HCT116 (cell line): ENCODE results near the gene STIM1. TPM values are rescaled to one million over a fixed set of nuclear protein-coding genes. Genes with fewer than 3 reads are reported as not detected.

Source experiments
- ATAC-seq: fragments of 200-7000 bp; cut with Tn5 transposase; 2 replicates; pipeline ENCODE4 v1.9.1; 2020; ENCODE audit warnings: mild to moderate bottlenecking, moderate library complexity
- BruUV-seq: library from RNA; stranded (reverse); fragments of 400-500 nt; replicated peaks from 2 replicates; lab custom pipeline; 2021; lab: Mats Ljungman, UMichigan
- CTCF ChIA-PET: fragments of 300-600 bp; sonication (Branson Sonifier 250); formaldehyde crosslinking; loops from one replicate; lab custom pipeline; 2021; ENCODE audit warnings: antibody characterized with exemption; lab: Charles Lee
- POLR2A ChIA-PET: fragments of 300-600, 350-600 bp; sonication (Branson Sonifier 250); formaldehyde crosslinking; loops from one replicate; lab custom pipeline; 2021; ENCODE audit warnings: antibody characterized with exemption; lab: Charles Lee
- RAD21 ChIA-PET, 2 experiments: fragments of 300-600 bp; sonication (Branson Sonifier 250); formaldehyde crosslinking; loops; one replicate each; lab custom pipeline; 2023; ENCODE audit warnings: low total read pairs in 2 of 2; ENCODE audit not compliant: uncharacterized antibody in 2 of 2, unreplicated experiment in 2 of 2, low non-redundant PET in 1 of 2; lab: Charles Lee
- DNase-seq: peaks from one replicate; pipeline ENCODE4 v3.0.0-alpha.2; 2010; ENCODE audit warnings: low read depth, low spot score
- H2AFZ ChIP-seq: fragments of 200-600 bp; shearing (Covaris generic), sonication (generic); 2 replicates; pipeline ENCODE4 v1.6.1; 2017; ENCODE audit warnings: low read depth, mixed run types, mixed read lengths, antibody characterized with exemption, low read length; ENCODE audit not compliant: poor library complexity, severe bottlenecking
- H3K27ac ChIP-seq: 2 replicates; pipeline ENCODE4 v1.5.1; 2012; ENCODE audit warnings: low read depth, low read length
- H3K27me3 ChIP-seq: fragments of 200-600 bp; sonication (generic); 2 replicates; pipeline ENCODE4 v1.6.1; 2016; ENCODE audit warnings: mixed run types, low read length, mixed read lengths; ENCODE audit not compliant: insufficient read depth
- H3K36me3 ChIP-seq, 2 experiments: fragments of 200-500 bp in 1 of 2; fragments of 200-600 bp in 1 of 2; sonication (Bioruptor generic) in 1 of 2; sonication (generic) in 1 of 2; 2 replicates each; pipeline versions ENCODE4 v1.5.1 to v1.6.1; 2014 to 2016; ENCODE audit warnings: low read length in 2 of 2, inconsistent platforms in 1 of 2, mixed read lengths in 1 of 2, mixed run types in 1 of 2; ENCODE audit not compliant: insufficient read depth in 2 of 2, control insufficient read depth in 1 of 2
- H3K4me1 ChIP-seq, 2 experiments: fragments of 200-600 bp in 1 of 2; sonication (generic) in 1 of 2; 2 replicates each; pipeline versions ENCODE4 v1.5.1 to v1.6.1; 2012 to 2017; ENCODE audit warnings: low read length in 2 of 2, inconsistent platforms in 1 of 2, mild to moderate bottlenecking in 1 of 2, mixed read lengths in 1 of 2, mixed run types in 1 of 2, moderate library complexity in 1 of 2; ENCODE audit not compliant: insufficient read depth in 2 of 2, control insufficient read depth in 1 of 2
- H3K4me2 ChIP-seq: fragments of 200-600 bp; sonication (generic); 2 replicates; pipeline ENCODE4 v1.6.1; 2017; ENCODE audit warnings: mixed run types, low read length, mixed read lengths
- H3K4me3 ChIP-seq, 2 experiments: fragments of 200-600 bp in 1 of 2; sonication (generic) in 1 of 2; replicated peaks in 1 of 2; 2 replicates each; pipeline ENCODE4 v1.5.1; 2011 to 2016; ENCODE audit warnings: low read length in 2 of 2, control low read depth in 1 of 2, low read depth in 1 of 2, mild to moderate bottlenecking in 1 of 2, mixed read lengths in 1 of 2, mixed run types in 1 of 2
- H3K79me2 ChIP-seq: fragments of 200-600 bp; sonication (generic); 2 replicates; pipeline ENCODE4 v1.6.1; 2017; ENCODE audit warnings: mild to moderate bottlenecking, mixed run types, low read length, moderate library complexity, mixed read lengths; ENCODE audit not compliant: insufficient read depth
- H3K9ac ChIP-seq: fragments of 200-600 bp; sonication (generic); 2 replicates; pipeline ENCODE4 v1.6.1; 2016; ENCODE audit warnings: low read length, mixed read lengths
- H3K9me2 ChIP-seq: fragments of 200-600 bp; sonication (generic), shearing (Covaris generic); 2 replicates; pipeline ENCODE4 v1.6.1; 2017; ENCODE audit warnings: mixed run types, mild to moderate bottlenecking, moderate library complexity; ENCODE audit not compliant: insufficient read depth
- H3K9me3 ChIP-seq, 2 experiments: fragments of 200-500 bp in 1 of 2; fragments of 200-600 bp in 1 of 2; sonication (Bioruptor generic) in 1 of 2; sonication (generic) in 1 of 2; 2 replicates each; pipeline ENCODE4 v1.6.1; 2014 to 2017; ENCODE audit warnings: low read length in 2 of 2, mixed read lengths in 2 of 2, inconsistent platforms in 1 of 2, low read depth in 1 of 2, mild to moderate bottlenecking in 1 of 2, mixed run types in 1 of 2, moderate library complexity in 1 of 2; ENCODE audit not compliant: control insufficient read depth in 1 of 2, insufficient read depth in 1 of 2
- H4K20me1 ChIP-seq: fragments of 200-600 bp; sonication (generic), shearing (Covaris generic); 2 replicates; pipeline ENCODE4 v1.6.1; 2017; ENCODE audit warnings: mixed run types, mild to moderate bottlenecking, moderate library complexity; ENCODE audit not compliant: insufficient read depth
- CBX3 ChIP-seq: IDR thresholded peaks from 2 replicates; pipeline ENCODE4 v1.6.1; 2012; ENCODE audit warnings: low read depth
- CEBPB ChIP-seq: IDR thresholded peaks from 2 replicates; pipeline ENCODE4 v1.6.1; 2012; ENCODE audit warnings: low read depth
- EGR1 ChIP-seq: IDR thresholded peaks from 2 replicates; pipeline ENCODE4 v1.6.1; 2012; ENCODE audit warnings: low read depth
- ELF1 ChIP-seq: IDR thresholded peaks from 2 replicates; pipeline ENCODE4 v1.6.1; 2012; ENCODE audit warnings: low read depth, borderline replicate concordance
- EZH2 ChIP-seq: fragments of 200-600 bp; sonication (generic); IDR thresholded peaks from 2 replicates; pipeline ENCODE4 v1.6.1; 2017; ENCODE audit warnings: antibody characterized with exemption, mixed run types
- EZH2phosphoT487 ChIP-seq: fragments of 200-600 bp; IDR thresholded peaks from 2 replicates; pipeline ENCODE4 v1.6.1; 2018; ENCODE audit warnings: antibody characterized with exemption, borderline replicate concordance
- FOSL1 ChIP-seq: IDR thresholded peaks from 2 replicates; pipeline ENCODE4 v1.6.1; 2012; ENCODE audit warnings: low read depth
- POLR2A ChIP-seq: IDR thresholded peaks from 2 replicates; pipeline ENCODE4 v1.7.0; 2011; ENCODE audit warnings: borderline replicate concordance; ENCODE audit not compliant: insufficient read depth, insufficient read length; ENCODE audit errors: extremely low read depth
- POLR2AphosphoS5 ChIP-seq: IDR thresholded peaks from 2 replicates; pipeline ENCODE4 v1.6.1; 2011; ENCODE audit warnings: mild to moderate bottlenecking, low read depth, low read length, moderate library complexity
- RAD21 ChIP-seq: IDR thresholded peaks from 2 replicates; pipeline ENCODE4 v1.6.1; 2012; ENCODE audit warnings: low read depth, mild to moderate bottlenecking
- SIN3A ChIP-seq: IDR thresholded peaks from 2 replicates; pipeline ENCODE4 v1.6.1; 2012; ENCODE audit warnings: low read depth
- SP1 ChIP-seq: IDR thresholded peaks from 2 replicates; pipeline ENCODE4 v1.6.1; 2012; ENCODE audit warnings: low read depth
- SRF ChIP-seq: IDR thresholded peaks from 2 replicates; pipeline ENCODE4 v1.6.1; 2012; ENCODE audit warnings: low read depth
- TCF7L2 ChIP-seq: IDR thresholded peaks from 2 replicates; pipeline ENCODE4 v1.7.0; 2011; ENCODE audit warnings: borderline replicate concordance, inconsistent platforms; ENCODE audit not compliant: insufficient read depth, insufficient read length; ENCODE audit errors: extremely low read depth
- YY1 ChIP-seq: IDR thresholded peaks from 2 replicates; pipeline ENCODE4 v1.6.1; 2011; ENCODE audit warnings: low read length, low read depth, moderate library complexity, mild to moderate bottlenecking; ENCODE audit not compliant: insufficient replicate concordance; ENCODE audit errors: extremely low read depth
- ZFX ChIP-seq: fragments of 450-650 bp; IDR thresholded peaks from 2 replicates; pipeline ENCODE4 v1.6.1; 2017
- ZNF274 ChIP-seq: fragments of 200-500 bp; sonication (Bioruptor generic); IDR thresholded peaks from 2 replicates; pipeline ENCODE4 v1.6.1; 2014; ENCODE audit warnings: mild to moderate bottlenecking, low read depth, low read length, inconsistent platforms
- intact Hi-C: fragments of 100-400 bp; cut with micrococcal nuclease; formaldehyde crosslinking; loops from 2 replicates; pipeline ENCODE4 v1.10.0; 2022
- total RNA-seq: library from RNA; stranded (reverse); gene quantifications from one replicate; pipeline ENCODE4 v1.2.1, GENCODE V29; 2021; ENCODE audit not compliant: unreplicated experiment
- TF ChIP-seq, protein P1 (sequence below): IDR thresholded peaks from 2 replicates; pipeline ENCODE4 v1.6.1; 2012
- TF ChIP-seq, protein P2 (sequence below): IDR thresholded peaks from 2 replicates; pipeline ENCODE4 v1.6.1; 2012; ENCODE audit warnings: low read depth
- TF ChIP-seq, protein P3 (sequence below): IDR thresholded peaks from 2 replicates; pipeline ENCODE4 v1.6.1; 2012
- TF ChIP-seq, protein P4 (sequence below), 3 experiments: fragments of 200-600 bp in 1 of 3; sonication (generic) in 1 of 3; IDR thresholded peaks in 2 of 3; conservative IDR thresholded peaks in 1 of 3; 2 replicates each; pipeline ENCODE4 v1.5.1; 2012 to 2017; ENCODE audit warnings: low read depth in 2 of 3, low read length in 2 of 3, antibody characterized with exemption in 1 of 3, borderline replicate concordance in 1 of 3, control low read depth in 1 of 3, mild to moderate bottlenecking in 1 of 3, mixed read lengths in 1 of 3, mixed run types in 1 of 3, moderate library complexity in 1 of 3; ENCODE audit not compliant: insufficient read depth in 1 of 3

The STIM1 gene
- total RNA-seq, 1 experiment from 2014 or later, result 22.3 TPM

DNA sequence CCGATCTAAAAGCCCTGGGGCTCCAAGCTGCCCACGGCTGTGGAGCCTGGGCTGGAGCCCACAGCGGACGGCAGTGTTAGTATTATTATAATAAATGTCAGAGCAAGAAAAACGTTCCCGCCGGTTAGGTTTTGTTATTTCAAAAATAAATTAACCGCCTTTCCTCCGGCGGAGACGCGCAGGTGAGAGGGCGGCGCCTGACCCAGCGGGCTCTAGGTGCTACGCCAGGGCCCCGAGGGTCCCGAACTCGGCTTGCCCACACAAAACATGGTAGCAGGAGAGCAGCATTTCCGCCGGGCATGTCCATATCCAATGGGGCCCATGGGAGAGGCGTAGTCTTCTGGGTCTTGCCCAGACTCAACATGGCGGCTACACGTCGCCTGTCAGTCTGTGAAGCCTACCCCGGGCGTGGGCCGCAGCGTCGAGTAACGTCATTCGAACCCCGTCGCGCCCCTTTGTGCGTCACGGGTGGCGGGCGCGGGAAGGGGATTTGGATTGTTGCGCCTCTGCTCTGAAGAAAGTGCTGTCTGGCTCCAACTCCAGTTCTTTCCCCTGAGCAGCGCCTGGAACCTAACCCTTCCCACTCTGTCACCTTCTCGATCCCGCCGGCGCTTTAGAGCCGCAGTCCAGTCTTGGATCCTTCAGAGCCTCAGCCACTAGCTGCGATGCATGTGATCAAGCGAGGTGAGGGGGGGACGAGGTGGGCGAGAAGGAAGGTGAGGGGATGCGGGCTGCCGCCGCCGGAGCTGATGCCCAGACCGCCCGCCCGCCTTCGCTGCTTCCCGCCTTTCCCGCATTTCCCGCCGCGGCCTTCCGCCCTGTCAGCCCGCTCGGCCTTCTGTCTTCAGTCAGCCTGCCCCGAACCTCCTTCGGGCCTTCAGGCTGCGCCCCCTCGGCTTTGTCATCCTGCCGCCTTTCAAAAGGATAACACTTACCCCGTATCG is 239.2 kb downstream of the STIM1 start, which contains the start of gene RRM1:
RRM1 (plus strand) TSS at position 452 of the 944 bp plus-strand sequence; CDS start at position 666, 214 bp downstream.
- Histone ChIP-seq H2AFZ (peak within 1 kb of the TSS; percentile 77), H3K4me1 (peaks cover 9 to 19% of the 10 kb centered on the region in 2 experiments; a peak in 3 of 4 replicates), H3K79me2 (peaks cover 47% of the 10 kb centered on the region), H4K20me1 (no peaks in the 10 kb centered on the region; the same call in 1 of the 2 replicates), H3K27ac (peak within 1 kb of the TSS; percentile 71), H3K36me3 (no peaks in the 10 kb centered on the region), H3K4me2 (peak within 1 kb of the TSS; percentile 94), H3K27me3 (no peaks in the 10 kb centered on the region), H3K4me3 (peak within 1 kb of the TSS; percentile 90 to 96), H3K9me3 (no peaks in the 10 kb centered on the region), H3K9me2 (no peaks in the 10 kb centered on the region), H3K9ac (peak within 1 kb of the TSS; percentile 96)
- POLR2A ChIA-PET, result no interaction called here
- RAD21 ChIA-PET, result no interaction called here
- intact Hi-C loops, result no loop called here
- DNase-seq, result peak; percentile 93
- ATAC-seq, result peak; percentile 98
- BruUV-seq, result no TSS peak
- CTCF ChIA-PET, result no interaction called here
- TF ChIP-seq CBX3 (peak; percentile 97), SRF (peak; percentile 98), TCF7L2 (peak; percentile 58), YY1 (peak; percentile 99), POLR2A (peak; percentile 61), SIN3A (peak; percentile 91), FOSL1 (no peak), SP1 (peak; percentile 90), CEBPB (no peak; the same call in 1 of the 2 replicates), ELF1 (peak; percentile 40; the same call in 1 of the 2 replicates), ZFX (peak; percentile 76), EZH2 (no peak), RAD21 (no peak), EGR1 (peak; percentile 95), POLR2AphosphoS5 (peak; percentile 83), ZNF274 (no peak), EZH2phosphoT487 (no peak)
- TF ChIP-seq, protein P1, sequence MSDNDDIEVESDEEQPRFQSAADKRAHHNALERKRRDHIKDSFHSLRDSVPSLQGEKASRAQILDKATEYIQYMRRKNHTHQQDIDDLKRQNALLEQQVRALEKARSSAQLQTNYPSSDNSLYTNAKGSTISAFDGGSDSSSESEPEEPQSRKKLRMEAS, result peak; percentile 93
- TF ChIP-seq, protein P2, sequence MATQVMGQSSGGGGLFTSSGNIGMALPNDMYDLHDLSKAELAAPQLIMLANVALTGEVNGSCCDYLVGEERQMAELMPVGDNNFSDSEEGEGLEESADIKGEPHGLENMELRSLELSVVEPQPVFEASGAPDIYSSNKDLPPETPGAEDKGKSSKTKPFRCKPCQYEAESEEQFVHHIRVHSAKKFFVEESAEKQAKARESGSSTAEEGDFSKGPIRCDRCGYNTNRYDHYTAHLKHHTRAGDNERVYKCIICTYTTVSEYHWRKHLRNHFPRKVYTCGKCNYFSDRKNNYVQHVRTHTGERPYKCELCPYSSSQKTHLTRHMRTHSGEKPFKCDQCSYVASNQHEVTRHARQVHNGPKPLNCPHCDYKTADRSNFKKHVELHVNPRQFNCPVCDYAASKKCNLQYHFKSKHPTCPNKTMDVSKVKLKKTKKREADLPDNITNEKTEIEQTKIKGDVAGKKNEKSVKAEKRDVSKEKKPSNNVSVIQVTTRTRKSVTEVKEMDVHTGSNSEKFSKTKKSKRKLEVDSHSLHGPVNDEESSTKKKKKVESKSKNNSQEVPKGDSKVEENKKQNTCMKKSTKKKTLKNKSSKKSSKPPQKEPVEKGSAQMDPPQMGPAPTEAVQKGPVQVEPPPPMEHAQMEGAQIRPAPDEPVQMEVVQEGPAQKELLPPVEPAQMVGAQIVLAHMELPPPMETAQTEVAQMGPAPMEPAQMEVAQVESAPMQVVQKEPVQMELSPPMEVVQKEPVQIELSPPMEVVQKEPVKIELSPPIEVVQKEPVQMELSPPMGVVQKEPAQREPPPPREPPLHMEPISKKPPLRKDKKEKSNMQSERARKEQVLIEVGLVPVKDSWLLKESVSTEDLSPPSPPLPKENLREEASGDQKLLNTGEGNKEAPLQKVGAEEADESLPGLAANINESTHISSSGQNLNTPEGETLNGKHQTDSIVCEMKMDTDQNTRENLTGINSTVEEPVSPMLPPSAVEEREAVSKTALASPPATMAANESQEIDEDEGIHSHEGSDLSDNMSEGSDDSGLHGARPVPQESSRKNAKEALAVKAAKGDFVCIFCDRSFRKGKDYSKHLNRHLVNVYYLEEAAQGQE, result no peak
- TF ChIP-seq, protein P3, sequence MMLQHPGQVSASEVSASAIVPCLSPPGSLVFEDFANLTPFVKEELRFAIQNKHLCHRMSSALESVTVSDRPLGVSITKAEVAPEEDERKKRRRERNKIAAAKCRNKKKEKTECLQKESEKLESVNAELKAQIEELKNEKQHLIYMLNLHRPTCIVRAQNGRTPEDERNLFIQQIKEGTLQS, result no peak
- TF ChIP-seq, protein P4, sequence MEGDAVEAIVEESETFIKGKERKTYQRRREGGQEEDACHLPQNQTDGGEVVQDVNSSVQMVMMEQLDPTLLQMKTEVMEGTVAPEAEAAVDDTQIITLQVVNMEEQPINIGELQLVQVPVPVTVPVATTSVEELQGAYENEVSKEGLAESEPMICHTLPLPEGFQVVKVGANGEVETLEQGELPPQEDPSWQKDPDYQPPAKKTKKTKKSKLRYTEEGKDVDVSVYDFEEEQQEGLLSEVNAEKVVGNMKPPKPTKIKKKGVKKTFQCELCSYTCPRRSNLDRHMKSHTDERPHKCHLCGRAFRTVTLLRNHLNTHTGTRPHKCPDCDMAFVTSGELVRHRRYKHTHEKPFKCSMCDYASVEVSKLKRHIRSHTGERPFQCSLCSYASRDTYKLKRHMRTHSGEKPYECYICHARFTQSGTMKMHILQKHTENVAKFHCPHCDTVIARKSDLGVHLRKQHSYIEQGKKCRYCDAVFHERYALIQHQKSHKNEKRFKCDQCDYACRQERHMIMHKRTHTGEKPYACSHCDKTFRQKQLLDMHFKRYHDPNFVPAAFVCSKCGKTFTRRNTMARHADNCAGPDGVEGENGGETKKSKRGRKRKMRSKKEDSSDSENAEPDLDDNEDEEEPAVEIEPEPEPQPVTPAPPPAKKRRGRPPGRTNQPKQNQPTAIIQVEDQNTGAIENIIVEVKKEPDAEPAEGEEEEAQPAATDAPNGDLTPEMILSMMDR (IDR thresholded peaks at IDR 0.05 in 2 of 3, conservative IDR thresholded peaks at IDR 0.05 in 1 of 3; ENCODE audit: borderline replicate concordance in 1 of 3, insufficient read depth in 1 of 3, low read depth in 2 of 3, low read length in 2 of 3), result no peak
